HL-60 (cell line): Measurements from ENCODE around the gene IMP3.
A peak's percentile ranks its signal among the peaks of the same experiment; 100 is the strongest.

Source experiments
- DNase-seq, 2 experiments: peaks; one replicate each; pipeline ENCODE4 v3.0.0-alpha.2; 2010 to 2020; ENCODE audit warnings: low read depth in 1 of 2, low spot score in 1 of 2
- H3K27ac ChIP-seq: fragments of 250-450 bp; sonication (Bioruptor Pico); replicated peaks from 2 replicates; pipeline ENCODE4 v1.5.1; 2020; ENCODE audit warnings: mild to moderate bottlenecking, moderate library complexity
- H3K27me3 ChIP-seq: fragments of 250-450 bp; sonication (Bioruptor Pico); 2 replicates; pipeline ENCODE4 v1.5.1; 2021; ENCODE audit warnings: mild to moderate bottlenecking, moderate library complexity; ENCODE audit not compliant: insufficient read depth, poor library complexity, severe bottlenecking
- H3K4me3 ChIP-seq: replicated peaks from 2 replicates; pipeline ENCODE4 v1.5.1; 2011; ENCODE audit warnings: mild to moderate bottlenecking, control low read depth, low read length; ENCODE audit not compliant: insufficient read depth
- GABPA ChIP-seq: IDR thresholded peaks from 2 replicates; pipeline ENCODE4 v1.6.1; 2012; ENCODE audit warnings: low read depth
- POLR2AphosphoS5 ChIP-seq: IDR thresholded peaks from 2 replicates; pipeline ENCODE4 v1.6.1; 2012; ENCODE audit warnings: low read depth
- SPI1 ChIP-seq: IDR thresholded peaks from 2 replicates; pipeline ENCODE4 v1.6.1; 2012; ENCODE audit warnings: low read depth, mild to moderate bottlenecking, borderline replicate concordance
- TF ChIP-seq, protein P1 (sequence below): IDR thresholded peaks from one replicate; pipeline ENCODE4 v1.5.1; 2011; ENCODE audit warnings: low read length, control low read depth, inconsistent platforms; ENCODE audit not compliant: insufficient read depth
- TF ChIP-seq, protein P2 (sequence below): IDR thresholded peaks from 2 replicates; pipeline ENCODE4 v1.6.1; 2012; ENCODE audit warnings: low read depth; ENCODE audit not compliant: insufficient replicate concordance

The IMP3 gene

DNA sequence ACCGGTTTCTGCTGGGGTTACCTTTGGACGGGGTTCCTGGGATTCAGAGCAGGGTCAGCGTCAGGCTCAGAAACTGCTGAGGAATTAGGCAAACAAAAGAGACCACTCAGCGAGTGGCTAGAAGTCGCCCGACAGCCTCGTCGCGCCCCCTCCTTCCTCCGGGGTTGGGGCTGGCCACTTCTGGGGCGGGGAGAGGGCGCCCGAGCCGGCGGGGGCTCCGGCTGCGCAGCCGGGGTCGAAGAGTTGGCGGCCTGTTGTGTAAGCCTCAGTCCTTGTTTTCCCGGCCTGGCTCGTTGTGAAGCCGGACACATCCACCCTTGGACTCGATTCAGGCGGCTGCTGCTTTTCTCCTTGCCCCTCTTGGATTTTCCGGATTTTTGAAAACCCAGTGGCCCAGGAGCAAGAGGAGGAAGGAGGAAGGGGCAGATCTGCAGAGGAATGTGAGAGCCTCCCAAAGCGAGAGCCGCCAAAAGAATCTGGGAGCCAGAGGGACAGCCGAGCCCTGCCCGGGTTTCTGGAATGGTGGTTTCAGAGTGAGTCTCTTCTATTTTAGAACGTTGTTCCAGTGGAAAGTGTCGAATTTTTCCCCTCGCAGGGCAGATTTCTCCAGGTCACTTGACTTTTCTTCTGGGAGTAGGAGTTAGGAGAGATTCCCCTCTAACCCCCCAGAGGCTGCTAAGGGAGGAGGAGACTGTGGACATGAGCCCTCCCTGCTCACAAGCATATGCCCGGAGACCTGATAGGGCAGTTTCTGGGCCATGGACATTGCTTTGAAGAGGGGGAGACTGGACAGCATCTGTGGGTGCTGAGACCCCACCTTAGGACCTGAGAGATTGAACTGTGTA lies 8.4 kb upstream of the IMP3 start:
- DNase-seq = no peak
- no peak overlapping the region for H3K27ac ChIP-seq
- H3K27me3 ChIP-seq = no peaks in the 10 kb centered on the region
- peak overlapping the region; percentile 85 for H3K4me3 ChIP-seq
- TF ChIP-seq GABPA (no peak), SPI1 (no peak), POLR2AphosphoS5 (no peak)
- TF ChIP-seq, protein P1, sequence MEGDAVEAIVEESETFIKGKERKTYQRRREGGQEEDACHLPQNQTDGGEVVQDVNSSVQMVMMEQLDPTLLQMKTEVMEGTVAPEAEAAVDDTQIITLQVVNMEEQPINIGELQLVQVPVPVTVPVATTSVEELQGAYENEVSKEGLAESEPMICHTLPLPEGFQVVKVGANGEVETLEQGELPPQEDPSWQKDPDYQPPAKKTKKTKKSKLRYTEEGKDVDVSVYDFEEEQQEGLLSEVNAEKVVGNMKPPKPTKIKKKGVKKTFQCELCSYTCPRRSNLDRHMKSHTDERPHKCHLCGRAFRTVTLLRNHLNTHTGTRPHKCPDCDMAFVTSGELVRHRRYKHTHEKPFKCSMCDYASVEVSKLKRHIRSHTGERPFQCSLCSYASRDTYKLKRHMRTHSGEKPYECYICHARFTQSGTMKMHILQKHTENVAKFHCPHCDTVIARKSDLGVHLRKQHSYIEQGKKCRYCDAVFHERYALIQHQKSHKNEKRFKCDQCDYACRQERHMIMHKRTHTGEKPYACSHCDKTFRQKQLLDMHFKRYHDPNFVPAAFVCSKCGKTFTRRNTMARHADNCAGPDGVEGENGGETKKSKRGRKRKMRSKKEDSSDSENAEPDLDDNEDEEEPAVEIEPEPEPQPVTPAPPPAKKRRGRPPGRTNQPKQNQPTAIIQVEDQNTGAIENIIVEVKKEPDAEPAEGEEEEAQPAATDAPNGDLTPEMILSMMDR = no peak
- TF ChIP-seq, protein P2, sequence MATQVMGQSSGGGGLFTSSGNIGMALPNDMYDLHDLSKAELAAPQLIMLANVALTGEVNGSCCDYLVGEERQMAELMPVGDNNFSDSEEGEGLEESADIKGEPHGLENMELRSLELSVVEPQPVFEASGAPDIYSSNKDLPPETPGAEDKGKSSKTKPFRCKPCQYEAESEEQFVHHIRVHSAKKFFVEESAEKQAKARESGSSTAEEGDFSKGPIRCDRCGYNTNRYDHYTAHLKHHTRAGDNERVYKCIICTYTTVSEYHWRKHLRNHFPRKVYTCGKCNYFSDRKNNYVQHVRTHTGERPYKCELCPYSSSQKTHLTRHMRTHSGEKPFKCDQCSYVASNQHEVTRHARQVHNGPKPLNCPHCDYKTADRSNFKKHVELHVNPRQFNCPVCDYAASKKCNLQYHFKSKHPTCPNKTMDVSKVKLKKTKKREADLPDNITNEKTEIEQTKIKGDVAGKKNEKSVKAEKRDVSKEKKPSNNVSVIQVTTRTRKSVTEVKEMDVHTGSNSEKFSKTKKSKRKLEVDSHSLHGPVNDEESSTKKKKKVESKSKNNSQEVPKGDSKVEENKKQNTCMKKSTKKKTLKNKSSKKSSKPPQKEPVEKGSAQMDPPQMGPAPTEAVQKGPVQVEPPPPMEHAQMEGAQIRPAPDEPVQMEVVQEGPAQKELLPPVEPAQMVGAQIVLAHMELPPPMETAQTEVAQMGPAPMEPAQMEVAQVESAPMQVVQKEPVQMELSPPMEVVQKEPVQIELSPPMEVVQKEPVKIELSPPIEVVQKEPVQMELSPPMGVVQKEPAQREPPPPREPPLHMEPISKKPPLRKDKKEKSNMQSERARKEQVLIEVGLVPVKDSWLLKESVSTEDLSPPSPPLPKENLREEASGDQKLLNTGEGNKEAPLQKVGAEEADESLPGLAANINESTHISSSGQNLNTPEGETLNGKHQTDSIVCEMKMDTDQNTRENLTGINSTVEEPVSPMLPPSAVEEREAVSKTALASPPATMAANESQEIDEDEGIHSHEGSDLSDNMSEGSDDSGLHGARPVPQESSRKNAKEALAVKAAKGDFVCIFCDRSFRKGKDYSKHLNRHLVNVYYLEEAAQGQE = no peak

DNA sequence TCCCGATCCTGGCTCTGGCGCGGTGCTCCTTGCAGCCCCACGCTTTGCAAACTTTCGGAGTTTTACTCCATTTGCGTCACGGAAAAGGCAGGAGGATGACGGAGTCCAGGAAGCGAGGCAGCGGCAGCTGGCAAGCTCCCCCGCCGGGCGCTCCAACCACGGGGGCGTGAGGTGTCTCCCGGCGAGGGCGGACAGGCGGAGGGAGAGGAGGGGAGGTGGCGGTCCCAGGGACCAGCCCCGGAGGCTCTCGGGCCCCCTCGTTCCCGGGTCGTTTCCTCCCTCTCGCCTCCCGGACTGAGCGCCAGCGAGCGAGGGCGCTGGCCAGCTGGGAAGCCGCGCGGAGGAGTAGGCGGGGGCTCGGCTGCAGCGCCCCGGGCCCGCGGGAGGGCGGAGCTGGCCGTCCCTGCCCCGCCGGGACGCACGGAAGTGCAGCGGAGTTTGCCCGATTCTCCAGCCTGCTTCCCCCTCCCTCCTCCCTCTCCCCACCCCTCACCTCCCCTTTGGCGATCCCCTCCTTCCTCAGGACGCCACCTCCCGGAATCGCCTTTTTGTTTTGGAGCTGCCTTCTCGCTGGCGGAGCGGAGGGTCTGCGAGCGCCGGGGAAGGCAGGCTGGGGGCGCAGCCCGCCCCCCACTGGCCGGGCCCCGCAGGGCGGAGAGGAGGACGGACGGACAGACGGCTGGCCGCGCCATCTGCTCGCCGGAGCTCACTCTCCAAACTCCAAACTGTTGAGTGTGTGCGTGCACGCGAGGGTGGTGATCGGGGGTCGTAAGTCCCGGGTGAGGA lies 7.5 kb upstream of the IMP3 start, which contains the start of gene SNX33:
Gene SNX33 (plus strand): TSS at position 543 of the 786 bp plus-strand sequence. CDS start 1,191 bp downstream, outside the sequence.
- Histone ChIP-seq H3K4me3 (peak within 1 kb of the TSS; percentile 85), H3K27ac (peak within 1 kb of the TSS; percentile 23; the same call in 1 of the 2 replicates), H3K27me3 (no peaks in the 10 kb centered on the region)
- DNase-seq = peak; percentile 41 to 78
- TF ChIP-seq GABPA (no peak), POLR2AphosphoS5 (no peak)
- TF ChIP-seq, protein P1 = peak; percentile 22

DNA sequence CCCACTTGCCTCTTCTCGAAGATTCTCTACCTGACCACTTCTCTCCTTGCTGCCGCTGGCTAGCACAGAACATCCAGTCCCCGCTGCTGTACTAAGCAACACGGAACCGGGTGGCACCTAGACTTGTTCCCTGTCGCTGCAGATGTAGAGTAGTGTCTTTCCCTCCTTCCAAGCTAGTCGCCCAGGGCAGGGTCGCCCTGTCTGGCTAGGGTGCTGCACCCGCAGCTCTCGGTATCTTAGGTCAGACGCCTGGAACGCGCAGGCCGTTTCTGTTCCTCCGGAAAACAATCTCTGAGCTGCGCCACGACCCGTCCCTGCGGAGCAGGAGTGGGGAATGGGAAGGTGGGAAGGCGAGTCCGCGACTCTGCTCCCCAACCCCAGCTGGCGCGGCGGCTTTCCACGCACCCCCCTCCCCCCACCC lies 6.9 kb upstream of the IMP3 start:
- Histone ChIP-seq H3K4me3 (peak overlapping the region; percentile 85), H3K27me3 (no peaks in the 10 kb centered on the region), H3K27ac (no peak overlapping the region)
- DNase-seq = peak in 1 of 2 experiments; percentile 7
- TF ChIP-seq SPI1 (no peak), POLR2AphosphoS5 (no peak), GABPA (no peak)
- TF ChIP-seq, protein P2 = no peak
- TF ChIP-seq, protein P1 = no peak
